A172 (cell line): Measurements from ENCODE around the gene NANOG. TPM values are rescaled to one million over a fixed set of nuclear protein-coding genes. Genes with fewer than 3 reads are reported as not detected.
"Not testable (repeated sequence)": the region's sequence is repeated elsewhere in the genome, so short reads cannot be mapped to it uniquely, and the experiment has no call there.

Source experiments
- DNase-seq: peaks from one replicate; pipeline ENCODE4 v3.0.0-alpha.2; 2015; ENCODE audit warnings: low spot score
- total RNA-seq: library from RNA; depleted of rRNA; stranded (reverse); fragments of >200 nt; shearing (Covaris generic); gene quantifications from 2 replicates; pipeline ENCODE4 v1.2.3, GENCODE V29; 2014; rRNA removed

Gene NANOG
- not detected in 2 replicates for total RNA-seq

DNA sequence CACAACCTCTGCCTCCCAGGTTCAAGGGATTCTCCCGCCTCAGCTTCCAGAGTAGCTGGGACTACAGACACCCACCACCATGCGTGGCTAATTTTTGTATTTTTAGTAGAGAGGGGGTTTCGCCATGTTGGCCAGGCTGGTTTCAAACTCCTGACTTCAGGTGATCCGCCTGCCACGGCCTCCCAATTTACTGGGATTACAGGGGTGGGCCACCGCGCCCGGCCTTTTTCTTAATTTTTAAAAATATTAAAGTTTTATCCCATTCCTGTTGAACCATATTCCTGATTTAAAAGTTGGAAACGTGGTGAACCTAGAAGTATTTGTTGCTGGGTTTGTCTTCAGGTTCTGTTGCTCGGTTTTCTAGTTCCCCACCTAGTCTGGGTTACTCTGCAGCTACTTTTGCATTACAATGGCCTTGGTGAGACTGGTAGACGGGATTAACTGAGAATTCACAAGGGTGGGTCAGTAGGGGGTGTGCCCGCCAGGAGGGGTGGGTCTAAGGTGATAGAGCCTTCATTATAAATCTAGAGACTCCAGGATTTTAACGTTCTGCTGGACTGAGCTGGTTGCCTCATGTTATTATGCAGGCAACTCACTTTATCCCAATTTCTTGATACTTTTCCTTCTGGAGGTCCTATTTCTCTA is at the start of gene NANOG:
TSS of gene NANOG (plus strand) at position 519 of the 645 bp plus-strand sequence. CDS start 213 bp downstream, outside the sequence.
- DNase-seq: not testable (repeated sequence)

DNA sequence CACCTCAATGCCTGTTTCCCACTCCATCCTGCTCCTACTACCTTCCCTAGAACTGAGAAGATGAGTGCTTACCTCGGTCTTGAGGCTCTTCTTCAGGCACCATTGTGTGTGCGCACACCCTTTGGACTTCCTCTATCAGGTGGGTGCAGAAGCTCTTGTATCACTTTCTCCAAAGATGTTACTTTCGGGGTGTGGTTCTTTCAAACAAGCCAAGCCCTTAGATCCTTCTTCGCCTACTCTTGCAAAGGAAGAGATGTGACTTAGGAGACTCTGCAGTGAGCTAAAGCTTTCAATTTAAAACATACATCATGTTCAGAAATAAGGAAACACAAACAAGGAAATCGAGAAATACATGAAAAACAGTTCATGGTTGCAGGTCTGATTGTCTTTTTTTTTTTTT is 42.0 kb upstream of the NANOG start, which contains the start of gene CLEC4C:
TSS of gene CLEC4C (minus strand) at position 130 of the 400 bp plus-strand sequence. CDS start at position 103, 27 bp downstream.
- DNase-seq: no peak

DNA sequence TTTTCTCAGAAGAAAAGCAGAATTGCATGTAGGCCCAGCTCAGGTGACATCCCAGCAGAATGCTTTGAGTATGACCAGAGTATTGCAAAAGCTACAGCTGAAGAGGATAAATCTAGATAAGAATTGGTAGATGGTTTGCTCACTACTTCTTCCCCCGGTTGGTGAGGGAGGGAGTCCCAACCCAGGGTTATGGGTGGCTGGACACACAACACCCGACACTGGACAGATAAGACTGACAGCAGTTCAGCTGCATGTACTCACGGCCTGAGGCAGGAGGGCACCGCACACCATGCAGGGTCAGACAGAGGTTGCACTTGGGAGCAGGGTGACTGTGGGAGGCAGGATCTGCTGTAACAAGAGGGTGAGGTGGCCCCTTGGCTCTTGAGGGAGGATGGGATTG is 40.4 kb upstream of the NANOG start:
- DNase-seq: no peak

DNA sequence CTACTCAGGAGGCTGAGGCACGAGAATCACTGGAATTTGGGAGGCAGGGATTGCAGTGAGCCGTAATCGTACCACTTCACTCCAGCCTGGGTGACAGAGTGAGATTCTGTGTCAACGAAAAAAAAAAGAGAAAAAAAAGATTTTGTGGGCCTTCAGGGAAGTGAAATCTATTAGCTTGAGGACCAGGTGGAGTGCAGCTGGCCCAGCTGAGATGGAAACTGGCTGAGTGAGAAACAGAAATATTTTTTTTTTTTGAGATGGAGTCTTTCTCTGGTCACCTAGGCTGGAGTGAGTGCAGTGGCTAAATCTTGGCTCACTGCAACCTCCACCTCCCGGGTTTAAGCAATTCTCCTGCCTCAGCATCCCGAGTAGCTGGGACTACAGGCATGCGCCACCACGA is 39.8 kb upstream of the NANOG start:
- DNase-seq: no peak

DNA sequence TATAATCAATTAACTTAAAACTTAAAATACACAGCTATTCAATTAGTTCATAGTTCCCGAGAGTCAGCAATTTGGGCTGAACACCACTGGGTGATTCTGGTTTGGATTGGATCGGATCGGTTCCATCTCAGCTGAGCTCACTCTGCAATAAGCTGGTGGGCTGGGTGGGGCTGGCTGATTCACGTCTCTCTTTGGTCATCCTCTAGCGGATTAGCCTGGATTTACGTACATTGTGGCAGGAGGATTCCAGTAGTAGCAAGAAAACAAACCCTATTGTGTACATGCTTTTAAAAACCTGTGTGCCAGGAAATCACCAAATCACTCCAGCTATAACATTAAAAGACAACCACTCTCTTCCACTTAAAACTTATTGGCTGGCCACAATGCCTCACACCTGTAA is 38.9 kb upstream of the NANOG start:
- no peak for DNase-seq

DNA sequence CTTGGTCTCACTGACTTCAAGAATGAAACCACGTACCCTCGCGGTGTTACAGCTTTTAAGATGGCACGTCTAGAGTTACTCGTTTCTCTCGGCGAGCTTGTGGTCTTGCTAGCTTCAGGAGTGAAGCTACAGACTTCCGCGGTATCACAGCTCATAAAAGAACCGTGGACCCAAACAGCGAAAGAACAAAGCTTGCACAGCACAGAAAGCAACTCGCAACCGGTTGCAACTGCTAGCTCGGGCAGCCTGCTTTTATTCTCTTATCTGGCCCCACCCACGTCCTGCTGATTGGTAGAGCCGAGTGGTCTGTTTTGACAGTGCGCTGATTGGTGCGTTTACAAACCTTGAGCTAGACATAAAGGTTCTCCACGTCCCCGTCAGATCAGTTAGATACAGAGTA is 37.8 kb upstream of the NANOG start:
- DNase-seq: no peak

DNA sequence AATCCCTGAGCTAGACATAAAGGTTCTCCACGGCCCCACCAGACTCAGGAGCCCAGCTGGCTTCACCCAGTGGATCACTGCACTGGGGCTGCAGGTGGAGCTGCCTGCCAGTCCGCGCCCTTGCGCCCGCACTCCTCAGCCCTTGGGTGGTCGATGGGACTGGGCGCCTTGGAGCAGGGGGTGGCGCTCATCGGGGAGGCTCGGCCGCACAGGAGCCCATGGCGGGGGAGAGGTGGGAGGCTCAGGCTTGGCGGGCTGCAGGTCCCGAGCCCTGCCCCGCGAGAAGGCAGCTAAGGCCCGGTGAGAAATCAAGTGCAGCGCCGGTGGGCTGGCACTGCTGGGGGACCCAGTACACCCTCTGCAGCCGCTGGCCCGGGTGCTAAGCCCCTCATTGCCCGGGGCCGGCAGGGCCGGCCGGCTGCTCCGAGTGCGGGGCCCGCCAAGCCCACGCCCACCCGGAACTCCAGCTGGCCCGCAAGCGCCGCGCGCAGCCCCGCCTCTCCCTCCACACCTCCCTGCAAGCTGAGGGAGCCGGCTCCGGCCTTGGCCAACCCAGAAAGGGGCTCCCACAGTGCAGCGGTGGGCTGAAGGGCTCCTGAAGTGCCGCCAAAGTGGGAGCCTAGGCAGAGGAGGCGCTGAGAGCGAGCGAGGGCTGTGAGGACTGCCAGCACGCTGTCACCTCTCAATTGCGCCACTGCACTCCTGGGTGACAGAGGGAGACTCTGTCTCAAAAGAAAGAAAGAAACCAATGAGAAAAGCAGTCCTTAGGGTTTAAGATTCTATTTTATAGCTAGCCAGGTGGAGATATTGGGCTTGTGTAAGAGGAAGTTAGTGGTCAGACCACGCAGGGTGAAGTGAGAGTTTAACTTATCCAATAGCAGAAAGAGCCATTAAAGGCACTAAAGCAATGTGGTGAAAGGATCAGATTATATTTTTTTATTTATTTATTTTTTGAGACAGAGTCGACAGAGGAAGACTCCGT is 37.0 kb upstream of the NANOG start:
- not testable (repeated sequence) for DNase-seq

DNA sequence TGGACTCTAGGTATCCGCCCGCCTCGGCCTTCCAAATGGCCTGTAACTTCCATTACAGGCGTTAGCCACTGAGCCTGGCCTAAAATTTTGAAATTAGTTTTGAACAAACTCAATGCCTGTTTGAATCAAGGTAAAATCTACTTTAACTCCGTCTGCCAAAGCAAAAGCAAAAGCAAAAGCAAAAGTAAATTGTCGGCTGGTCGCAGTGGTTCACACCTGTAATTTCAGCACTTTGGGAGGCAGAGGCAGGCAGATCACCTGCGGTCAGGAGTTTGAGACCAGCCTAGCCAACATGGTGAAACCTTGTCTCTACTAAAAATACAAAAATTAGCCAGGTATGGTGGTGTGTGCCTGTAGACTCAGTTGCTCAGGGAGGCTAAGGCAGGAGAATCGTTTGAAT is 33.5 kb upstream of the NANOG start:
- DNase-seq: not testable (repeated sequence)

DNA sequence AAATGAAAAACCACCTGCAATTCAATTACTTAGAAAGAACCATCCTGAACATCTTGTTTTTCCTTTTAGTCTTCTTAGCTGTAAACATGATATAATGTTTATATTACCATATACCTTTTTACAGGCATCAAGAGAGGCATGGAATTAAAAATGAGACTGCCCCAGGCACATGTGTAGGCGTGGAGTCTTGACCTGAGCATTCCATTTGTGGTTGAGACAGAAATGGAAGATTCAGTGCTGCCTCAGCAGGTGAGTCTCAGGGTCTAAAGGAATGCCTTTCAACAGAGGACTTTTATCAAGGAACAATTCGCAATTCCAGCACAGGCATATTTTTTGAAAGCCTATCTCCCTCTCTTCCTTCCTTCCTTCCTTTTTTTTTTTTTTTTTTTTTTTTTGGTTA is 32.2 kb upstream of the NANOG start:
- no peak for DNase-seq

DNA sequence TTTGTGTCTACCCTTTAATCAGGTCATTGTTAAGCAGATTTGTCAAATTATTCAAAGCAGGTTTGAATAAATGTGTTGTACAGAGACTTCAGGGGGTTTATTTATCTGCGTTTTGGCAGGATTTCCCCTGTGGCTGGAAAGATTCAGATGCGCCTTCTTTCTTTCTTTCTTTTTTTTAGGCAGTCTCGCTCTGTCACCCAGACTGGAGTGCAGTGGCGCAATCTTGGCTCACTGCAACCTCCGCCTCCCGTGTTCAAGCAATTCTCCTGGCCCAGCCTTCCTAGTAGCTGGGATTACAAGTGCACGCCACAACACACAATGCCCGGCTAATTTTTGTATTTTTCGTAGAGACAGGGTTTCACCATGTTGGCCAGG is 30.4 kb upstream of the NANOG start:
- no peak for DNase-seq

DNA sequence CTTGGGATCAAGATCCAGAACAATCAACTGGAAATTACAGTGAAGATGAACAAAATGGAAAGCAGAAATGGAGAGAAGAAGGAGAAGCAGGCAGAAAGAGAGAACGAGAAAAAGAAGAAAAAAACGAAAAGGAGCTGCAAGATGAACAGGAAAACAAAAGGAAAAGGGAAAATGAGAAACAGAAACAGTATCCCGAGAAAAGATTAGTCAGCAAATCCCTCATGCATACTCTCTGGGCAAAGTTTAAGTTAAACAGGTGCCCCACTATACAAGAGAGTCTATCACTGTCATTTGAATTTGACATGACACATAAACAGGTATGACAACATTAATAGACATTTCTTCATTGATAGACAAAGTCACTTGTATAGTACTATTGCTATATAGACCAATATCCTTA is 19.2 kb upstream of the NANOG start:
- no peak for DNase-seq

DNA sequence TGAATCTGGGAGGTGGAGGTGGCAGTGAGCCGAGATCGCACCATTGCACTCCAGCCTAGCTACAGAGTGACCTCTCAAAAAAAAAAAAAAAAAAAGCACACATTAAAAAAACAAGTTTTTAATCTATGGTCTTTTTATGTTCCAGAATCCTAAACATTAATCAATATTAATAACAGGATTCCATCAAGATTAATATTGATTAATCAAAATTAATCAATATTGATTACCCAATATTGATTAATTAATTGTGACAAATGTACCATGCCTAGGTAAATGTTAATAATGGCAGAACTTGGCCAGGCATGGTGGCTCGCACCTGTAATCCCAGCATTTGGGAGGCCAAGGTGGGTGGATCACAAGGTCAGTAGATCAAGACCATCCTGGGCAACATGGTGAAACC is 7.9 kb upstream of the NANOG start:
- no peak for DNase-seq

DNA sequence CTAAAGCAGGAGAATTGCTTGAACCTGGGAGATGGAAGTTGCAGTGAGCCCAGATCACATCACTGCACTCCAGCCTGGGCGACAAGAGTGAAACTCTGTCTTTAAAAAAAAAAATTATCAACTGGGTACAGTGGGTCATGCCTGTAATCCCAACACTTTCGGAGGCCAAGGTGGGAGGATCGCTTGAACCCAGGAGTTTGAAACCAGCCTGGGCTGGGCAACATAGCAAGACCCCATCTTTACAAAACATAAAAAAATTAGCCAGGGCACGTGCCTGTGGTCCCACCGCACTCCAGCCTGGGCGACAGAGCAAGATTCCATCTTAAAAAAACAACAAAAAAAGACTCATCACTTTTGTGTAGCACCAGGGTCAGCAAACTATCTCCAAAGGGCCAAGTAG is 7.1 kb upstream of the NANOG start:
- DNase-seq: no peak

DNA sequence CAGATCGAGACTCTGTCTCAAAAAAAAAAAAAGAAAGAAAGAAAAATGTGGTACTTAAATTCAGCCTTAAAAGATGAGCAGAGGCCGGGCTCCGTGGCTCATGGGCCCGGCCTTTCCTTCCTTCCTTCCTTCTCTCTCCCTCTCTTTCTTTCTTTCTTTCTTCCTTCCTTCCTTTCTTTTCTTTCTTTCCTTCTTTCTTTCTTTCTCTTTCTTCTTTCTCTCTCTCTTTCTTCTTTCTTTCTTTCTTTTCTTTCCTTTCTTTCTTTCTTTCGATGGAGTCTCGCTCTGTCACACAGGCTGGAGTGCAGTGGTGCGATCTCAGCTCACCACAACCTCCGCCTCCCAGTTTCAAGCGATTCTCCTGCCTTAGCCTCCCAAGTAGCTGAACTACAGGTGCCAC is 5.8 kb upstream of the NANOG start:
- DNase-seq: not testable (repeated sequence)

DNA sequence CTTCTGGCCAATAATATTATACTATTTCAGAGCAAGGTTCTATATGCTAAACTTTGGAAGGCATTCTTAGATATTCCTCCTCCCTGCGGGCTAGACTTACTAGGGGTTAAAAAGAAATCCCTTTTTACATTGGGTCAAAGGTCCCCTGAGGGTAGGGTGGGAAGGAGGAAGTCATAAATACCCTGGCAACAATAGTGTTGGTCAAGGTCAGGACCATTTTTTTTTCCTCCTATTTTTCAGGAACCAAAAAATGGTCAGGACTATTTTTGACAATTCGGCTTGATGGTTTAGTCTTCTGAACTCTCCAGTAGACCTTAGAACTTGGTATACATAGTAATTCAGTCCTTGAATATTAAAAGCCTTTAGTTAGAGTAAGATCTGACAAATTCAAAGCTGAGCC is 4.5 kb upstream of the NANOG start:
- no peak for DNase-seq

DNA sequence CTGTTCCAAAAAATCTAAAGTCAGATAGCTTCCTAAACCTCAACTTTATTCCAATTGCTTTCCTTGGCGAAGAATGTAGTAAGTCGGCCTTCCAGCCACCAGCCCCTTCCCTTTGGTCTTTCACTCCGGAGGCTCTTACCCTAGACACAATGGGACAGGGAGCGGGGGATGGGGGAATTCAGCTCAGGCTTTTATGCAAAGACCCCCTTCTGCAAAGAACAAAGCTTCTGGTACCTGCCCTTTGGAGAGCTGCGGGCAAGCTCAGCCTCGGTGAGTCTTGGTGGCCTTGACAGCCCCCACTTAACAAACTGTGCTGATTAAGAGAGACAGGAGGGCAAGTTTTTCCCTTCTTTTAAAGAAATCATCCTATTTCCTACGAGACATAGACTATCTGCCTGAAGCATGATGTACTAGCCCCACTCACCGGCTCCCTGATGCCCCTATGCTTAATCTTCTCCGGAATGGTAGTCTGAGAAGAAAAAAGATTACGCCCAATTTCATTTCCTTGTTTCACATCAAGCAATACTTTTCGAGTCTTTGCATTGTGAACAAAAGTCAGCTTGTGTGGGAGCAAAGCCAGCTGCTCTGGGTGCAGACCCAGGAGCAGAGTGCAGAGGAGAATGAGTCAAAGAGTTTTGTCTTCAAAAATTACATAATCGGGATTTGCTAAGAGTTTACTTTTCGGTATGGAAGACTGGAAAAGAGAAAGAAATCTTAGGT is 1.5 kb upstream of the NANOG start:
- no peak for DNase-seq

DNA sequence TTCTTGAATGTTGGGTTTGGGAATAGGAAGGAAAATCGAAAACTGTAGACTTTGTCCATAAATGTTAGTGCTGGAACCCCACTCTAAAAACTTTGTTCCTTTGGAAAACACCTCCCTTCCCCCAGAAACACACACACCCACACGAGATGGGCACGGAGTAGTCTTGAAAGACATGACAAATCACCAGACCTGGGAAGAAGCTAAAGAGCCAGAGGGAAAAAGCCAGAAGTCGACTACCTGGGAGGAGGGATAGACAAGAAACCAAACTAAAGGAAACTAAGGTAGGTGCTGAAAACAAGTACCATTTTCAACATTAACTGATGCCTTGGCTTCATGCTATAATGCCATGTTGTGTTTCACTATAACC is 925 bp upstream of the NANOG start:
- no peak for DNase-seq

DNA sequence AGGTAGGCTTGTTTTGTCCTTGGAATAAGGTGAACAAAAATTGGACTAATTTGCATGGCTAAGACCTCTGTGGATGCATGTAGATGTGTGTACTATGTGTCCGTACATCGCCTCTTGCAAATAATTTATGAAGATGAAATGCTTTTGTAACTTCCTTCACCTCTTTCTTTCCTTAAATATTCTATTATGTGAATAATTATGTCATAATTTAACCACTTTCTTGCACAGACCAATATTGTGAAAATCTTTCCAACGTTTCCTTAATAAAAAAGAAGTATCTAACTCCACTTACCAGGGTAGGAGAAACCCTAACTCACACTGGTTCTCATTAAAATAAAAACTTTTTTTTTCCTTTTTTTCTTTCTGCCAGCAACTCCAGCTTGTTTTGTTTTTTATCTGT is 4.0 kb downstream of the NANOG start:
- DNase-seq: no peak

DNA sequence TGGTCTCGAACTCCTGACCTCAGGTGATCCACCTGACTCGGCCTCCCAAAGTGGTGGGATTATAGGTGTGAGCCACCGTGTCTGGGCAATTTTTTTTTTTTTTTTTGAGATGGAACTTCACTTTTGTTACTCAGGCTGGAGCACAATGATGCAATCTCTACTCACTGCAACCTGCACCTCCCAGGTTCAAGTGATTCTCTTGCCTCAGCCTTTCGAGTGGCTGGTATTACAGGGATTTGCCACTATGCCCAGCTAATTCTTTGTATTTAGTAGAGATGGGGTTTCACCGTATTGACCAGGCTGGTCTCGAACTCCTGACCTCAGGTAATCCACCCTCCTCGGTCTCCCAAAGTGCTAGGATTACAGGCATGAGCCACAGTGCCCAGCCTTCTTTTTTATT is 8.1 kb downstream of the NANOG start:
- not testable (repeated sequence) for DNase-seq

DNA sequence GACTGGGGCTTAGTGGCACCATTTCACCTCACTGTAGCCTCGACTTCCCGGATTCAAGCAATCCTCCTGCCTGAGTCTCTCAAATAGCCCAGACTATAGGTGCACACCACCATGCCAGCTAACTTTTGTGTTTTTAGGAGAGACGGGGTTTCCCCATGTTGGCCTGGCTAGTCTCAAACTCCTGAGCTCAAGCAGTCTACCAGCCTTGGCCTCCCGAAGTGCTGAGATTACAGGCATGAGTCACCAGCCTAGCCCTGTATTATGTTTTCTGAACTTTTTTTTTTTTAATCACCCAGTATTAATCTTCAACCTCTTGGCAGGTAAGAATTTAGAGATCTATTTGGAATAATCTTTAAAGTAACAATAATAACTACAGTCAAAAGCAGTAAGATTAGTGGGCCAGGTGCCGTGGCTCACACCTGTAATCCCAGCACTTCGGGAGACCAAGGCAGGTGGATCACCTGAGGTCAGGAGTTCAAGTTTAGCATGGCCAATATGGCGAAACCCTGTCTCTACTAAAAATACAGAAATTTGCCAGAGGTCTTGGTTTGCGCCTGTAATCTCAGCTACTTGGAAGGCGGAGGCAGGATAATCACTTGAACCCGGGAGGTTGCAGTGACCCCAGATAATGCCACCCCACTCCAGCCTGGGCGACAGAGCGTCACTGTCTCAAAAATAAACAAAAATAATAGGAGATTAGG is 8.6 kb downstream of the NANOG start:
- peak; percentile 25 for DNase-seq

DNA sequence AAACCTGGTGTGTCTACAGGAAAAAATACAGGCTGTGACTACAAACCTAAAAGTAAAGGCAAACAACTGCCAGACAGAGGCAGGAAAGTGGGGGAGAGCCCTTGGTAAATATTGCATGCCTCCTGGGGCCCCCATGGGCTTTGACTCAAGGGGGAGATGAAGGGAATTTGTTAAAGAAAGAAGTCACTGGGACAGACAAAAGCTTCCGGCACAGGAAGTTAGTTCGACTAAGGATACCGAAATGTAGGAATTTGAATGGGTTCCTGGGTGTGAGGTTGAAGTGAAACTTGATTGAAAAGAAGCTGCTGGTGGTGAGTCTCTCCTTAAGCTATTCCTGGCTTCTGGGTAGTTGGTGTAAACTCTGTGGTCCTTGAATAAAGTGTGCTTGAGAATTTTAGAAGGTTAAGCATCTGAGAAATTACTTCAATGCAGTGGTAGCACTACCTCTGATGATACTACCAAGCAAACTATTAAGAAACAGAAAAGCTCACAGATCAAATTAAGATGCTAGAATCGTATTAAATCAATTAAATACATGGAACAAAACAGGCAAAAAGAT is 9.6 kb downstream of the NANOG start:
- DNase-seq: not testable (repeated sequence)
